ENCODE data around the gene GLRA3.

DNA sequence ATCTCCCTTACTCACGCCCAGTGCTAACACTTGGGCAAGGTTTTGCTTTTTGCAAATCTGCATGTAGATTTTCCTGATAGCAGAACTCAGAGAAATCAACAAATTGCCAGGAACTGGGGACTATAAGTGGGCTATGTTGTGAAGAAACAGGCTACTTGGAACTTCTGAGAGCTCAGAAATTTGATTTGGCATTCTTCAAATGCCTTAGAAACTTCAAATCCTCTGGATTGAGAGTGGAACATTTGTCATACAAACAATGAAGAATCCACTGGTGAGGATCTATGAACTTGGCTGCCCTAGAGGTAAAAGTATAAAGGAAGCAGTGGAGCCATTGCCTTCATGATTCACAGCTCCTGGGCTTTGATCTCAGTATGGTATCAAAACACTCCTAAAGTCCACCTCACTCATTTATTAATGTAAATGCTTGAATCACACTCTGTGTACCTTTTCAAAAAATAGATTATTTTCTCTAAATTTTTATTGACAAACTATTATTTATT is 126.0 kb downstream of the GLRA3 start:
- TF ChIP-seq POLR2A (IDR thresholded peaks at IDR 0.05; ENCODE audit: low read depth, low read length) = no peak
- no peak for TF ChIP-seq POLR2AphosphoS5 (IDR thresholded peaks at IDR 0.05; ENCODE audit: low read depth, low read length)

Measured in GM12892 (cell line).